HCT116 (cell line): ENCODE results near the gene DNAJC4. TPM values are rescaled to one million over a fixed set of nuclear protein-coding genes. Genes with fewer than 3 reads are reported as not detected.
A peak's percentile ranks its signal among the peaks of the same experiment; 100 is the strongest.

Source experiments
- ATAC-seq: fragments of 200-7000 bp; cut with Tn5 transposase; 2 replicates; pipeline ENCODE4 v1.9.1; 2020; ENCODE audit warnings: mild to moderate bottlenecking, moderate library complexity
- BruUV-seq: library from RNA; stranded (reverse); fragments of 400-500 nt; replicated peaks from 2 replicates; lab custom pipeline; 2021; lab: Mats Ljungman, UMichigan
- CTCF ChIA-PET: fragments of 300-600 bp; sonication (Branson Sonifier 250); formaldehyde crosslinking; loops from one replicate; lab custom pipeline; 2021; ENCODE audit warnings: antibody characterized with exemption; lab: Charles Lee
- POLR2A ChIA-PET: fragments of 300-600, 350-600 bp; sonication (Branson Sonifier 250); formaldehyde crosslinking; loops from one replicate; lab custom pipeline; 2021; ENCODE audit warnings: antibody characterized with exemption; lab: Charles Lee
- RAD21 ChIA-PET, 2 experiments: fragments of 300-600 bp; sonication (Branson Sonifier 250); formaldehyde crosslinking; loops; one replicate each; lab custom pipeline; 2023; ENCODE audit warnings: low total read pairs in 2 of 2; ENCODE audit not compliant: uncharacterized antibody in 2 of 2, unreplicated experiment in 2 of 2, low non-redundant PET in 1 of 2; lab: Charles Lee
- DNase-seq: peaks from one replicate; pipeline ENCODE4 v3.0.0-alpha.2; 2010; ENCODE audit warnings: low read depth, low spot score
- H2AFZ ChIP-seq: fragments of 200-600 bp; shearing (Covaris generic), sonication (generic); 2 replicates; pipeline ENCODE4 v1.6.1; 2017; ENCODE audit warnings: low read depth, mixed run types, mixed read lengths, antibody characterized with exemption, low read length; ENCODE audit not compliant: poor library complexity, severe bottlenecking
- H3K27ac ChIP-seq: 2 replicates; pipeline ENCODE4 v1.5.1; 2012; ENCODE audit warnings: low read depth, low read length
- H3K27me3 ChIP-seq: fragments of 200-600 bp; sonication (generic); 2 replicates; pipeline ENCODE4 v1.6.1; 2016; ENCODE audit warnings: mixed run types, low read length, mixed read lengths; ENCODE audit not compliant: insufficient read depth
- H3K36me3 ChIP-seq, 2 experiments: fragments of 200-500 bp in 1 of 2; fragments of 200-600 bp in 1 of 2; sonication (Bioruptor generic) in 1 of 2; sonication (generic) in 1 of 2; 2 replicates each; pipeline versions ENCODE4 v1.5.1 to v1.6.1; 2014 to 2016; ENCODE audit warnings: low read length in 2 of 2, inconsistent platforms in 1 of 2, mixed read lengths in 1 of 2, mixed run types in 1 of 2; ENCODE audit not compliant: insufficient read depth in 2 of 2, control insufficient read depth in 1 of 2
- H3K4me1 ChIP-seq, 2 experiments: fragments of 200-600 bp in 1 of 2; sonication (generic) in 1 of 2; 2 replicates each; pipeline versions ENCODE4 v1.5.1 to v1.6.1; 2012 to 2017; ENCODE audit warnings: low read length in 2 of 2, inconsistent platforms in 1 of 2, mild to moderate bottlenecking in 1 of 2, mixed read lengths in 1 of 2, mixed run types in 1 of 2, moderate library complexity in 1 of 2; ENCODE audit not compliant: insufficient read depth in 2 of 2, control insufficient read depth in 1 of 2
- H3K4me2 ChIP-seq: fragments of 200-600 bp; sonication (generic); 2 replicates; pipeline ENCODE4 v1.6.1; 2017; ENCODE audit warnings: mixed run types, low read length, mixed read lengths
- H3K4me3 ChIP-seq, 2 experiments: fragments of 200-600 bp in 1 of 2; sonication (generic) in 1 of 2; replicated peaks in 1 of 2; 2 replicates each; pipeline ENCODE4 v1.5.1; 2011 to 2016; ENCODE audit warnings: low read length in 2 of 2, control low read depth in 1 of 2, low read depth in 1 of 2, mild to moderate bottlenecking in 1 of 2, mixed read lengths in 1 of 2, mixed run types in 1 of 2
- H3K79me2 ChIP-seq: fragments of 200-600 bp; sonication (generic); 2 replicates; pipeline ENCODE4 v1.6.1; 2017; ENCODE audit warnings: mild to moderate bottlenecking, mixed run types, low read length, moderate library complexity, mixed read lengths; ENCODE audit not compliant: insufficient read depth
- H3K9ac ChIP-seq: fragments of 200-600 bp; sonication (generic); 2 replicates; pipeline ENCODE4 v1.6.1; 2016; ENCODE audit warnings: low read length, mixed read lengths
- H3K9me2 ChIP-seq: fragments of 200-600 bp; sonication (generic), shearing (Covaris generic); 2 replicates; pipeline ENCODE4 v1.6.1; 2017; ENCODE audit warnings: mixed run types, mild to moderate bottlenecking, moderate library complexity; ENCODE audit not compliant: insufficient read depth
- H3K9me3 ChIP-seq, 2 experiments: fragments of 200-500 bp in 1 of 2; fragments of 200-600 bp in 1 of 2; sonication (Bioruptor generic) in 1 of 2; sonication (generic) in 1 of 2; 2 replicates each; pipeline ENCODE4 v1.6.1; 2014 to 2017; ENCODE audit warnings: low read length in 2 of 2, mixed read lengths in 2 of 2, inconsistent platforms in 1 of 2, low read depth in 1 of 2, mild to moderate bottlenecking in 1 of 2, mixed run types in 1 of 2, moderate library complexity in 1 of 2; ENCODE audit not compliant: control insufficient read depth in 1 of 2, insufficient read depth in 1 of 2
- H4K20me1 ChIP-seq: fragments of 200-600 bp; sonication (generic), shearing (Covaris generic); 2 replicates; pipeline ENCODE4 v1.6.1; 2017; ENCODE audit warnings: mixed run types, mild to moderate bottlenecking, moderate library complexity; ENCODE audit not compliant: insufficient read depth
- ATF3 ChIP-seq: IDR thresholded peaks from 2 replicates; pipeline ENCODE4 v1.6.1; 2012
- CBX3 ChIP-seq: IDR thresholded peaks from 2 replicates; pipeline ENCODE4 v1.6.1; 2012; ENCODE audit warnings: low read depth
- EGR1 ChIP-seq: IDR thresholded peaks from 2 replicates; pipeline ENCODE4 v1.6.1; 2012; ENCODE audit warnings: low read depth
- EZH2 ChIP-seq: fragments of 200-600 bp; sonication (generic); IDR thresholded peaks from 2 replicates; pipeline ENCODE4 v1.6.1; 2017; ENCODE audit warnings: antibody characterized with exemption, mixed run types
- EZH2phosphoT487 ChIP-seq: fragments of 200-600 bp; IDR thresholded peaks from 2 replicates; pipeline ENCODE4 v1.6.1; 2018; ENCODE audit warnings: antibody characterized with exemption, borderline replicate concordance
- POLR2AphosphoS5 ChIP-seq: IDR thresholded peaks from 2 replicates; pipeline ENCODE4 v1.6.1; 2011; ENCODE audit warnings: mild to moderate bottlenecking, low read depth, low read length, moderate library complexity
- RAD21 ChIP-seq: IDR thresholded peaks from 2 replicates; pipeline ENCODE4 v1.6.1; 2012; ENCODE audit warnings: low read depth, mild to moderate bottlenecking
- REST ChIP-seq: IDR thresholded peaks from 2 replicates; pipeline ENCODE4 v1.6.1; 2012; ENCODE audit warnings: low read depth
- SP1 ChIP-seq: IDR thresholded peaks from 2 replicates; pipeline ENCODE4 v1.6.1; 2012; ENCODE audit warnings: low read depth
- SRF ChIP-seq: IDR thresholded peaks from 2 replicates; pipeline ENCODE4 v1.6.1; 2012; ENCODE audit warnings: low read depth
- ZBTB33 ChIP-seq: IDR thresholded peaks from 2 replicates; pipeline ENCODE4 v1.6.1; 2011; ENCODE audit warnings: mild to moderate bottlenecking, low read length, moderate library complexity; ENCODE audit not compliant: insufficient replicate concordance; ENCODE audit errors: extremely low read depth
- ZFX ChIP-seq: fragments of 450-650 bp; IDR thresholded peaks from 2 replicates; pipeline ENCODE4 v1.6.1; 2017
- intact Hi-C: fragments of 100-400 bp; cut with micrococcal nuclease; formaldehyde crosslinking; loops from 2 replicates; pipeline ENCODE4 v1.10.0; 2022
- total RNA-seq: library from RNA; stranded (reverse); gene quantifications from one replicate; pipeline ENCODE4 v1.2.1, GENCODE V29; 2021; ENCODE audit not compliant: unreplicated experiment

The DNAJC4 gene
- total RNA-seq, 1 experiment from 2014 or later: 25.8 TPM

- ChIA-PET CTCF (interaction anchor here (1.1 kb wide), 1 partner anchor 49 kb away, joined by 3 read pairs; no protein-coding TSS in a partner anchor), POLR2A (interaction anchor here (1.1 kb wide), 1 partner anchor 13 kb away, joined by 3 read pairs; no protein-coding TSS in a partner anchor), RAD21 (no interaction called here)
- BruUV-seq: no TSS peak
- no peak for TF ChIP-seq EGR1
- no peak for TF ChIP-seq SP1
- no peak for TF ChIP-seq EZH2
- H3K4me2 ChIP-seq: no peak overlapping the region
- H3K4me3 ChIP-seq: no peak overlapping the region
- ATAC-seq: no peak
- no peak for DNase-seq
- H3K4me1 ChIP-seq: peaks cover 16 to 37% of the 10 kb centered on the region in 2 experiments
- no peak overlapping the region for H3K27ac ChIP-seq
- H3K79me2 ChIP-seq: peaks cover 41% of the 10 kb centered on the region
- no peaks in the 10 kb centered on the region for H3K9me2 ChIP-seq
- no peak overlapping the region for H2AFZ ChIP-seq
- peaks cover 27 to 41% of the 10 kb centered on the region in 2 experiments; a peak in 3 of 4 replicates for H3K36me3 ChIP-seq
- no peaks in the 10 kb centered on the region for H4K20me1 ChIP-seq
- no peak overlapping the region for H3K9ac ChIP-seq
- no peaks in the 10 kb centered on the region for H3K9me3 ChIP-seq
- no peaks in the 10 kb centered on the region for H3K27me3 ChIP-seq
- intact Hi-C loops: no loop called here
Measured at GRCh38 chr11:64255135-64256128, 25.1 kb downstream of the DNAJC4 start.

GRCh38 chr11:64256300-64256699 lies 26.0 kb downstream of the DNAJC4 start:
- H3K27ac ChIP-seq: peak overlapping the region; percentile 45; the same call in 1 of the 2 replicates
- no peak overlapping the region; the same call in 1 of the 2 replicates for H3K4me2 ChIP-seq
- intact Hi-C loops: no loop called here
- DNase-seq (no peak), ATAC-seq (no peak)
- ChIA-PET CTCF (interaction anchor here (1.1 kb wide), 1 partner anchor 48 kb away, joined by 3 read pairs; no protein-coding TSS in a partner anchor), POLR2A (no interaction called here), RAD21 (no interaction called here)
- H3K27me3 ChIP-seq: no peaks in the 10 kb centered on the region
- peaks cover 13 to 30% of the 10 kb centered on the region in 2 experiments for H3K4me1 ChIP-seq
- BruUV-seq: no TSS peak
- peaks cover 41% of the 10 kb centered on the region for H3K79me2 ChIP-seq
- H3K36me3 ChIP-seq: peaks cover 27 to 45% of the 10 kb centered on the region in 2 experiments; a peak in 3 of 4 replicates
- H2AFZ ChIP-seq: no peak overlapping the region
- no peaks in the 10 kb centered on the region for H3K9me3 ChIP-seq
- H3K9me2 ChIP-seq: no peaks in the 10 kb centered on the region
- no peak overlapping the region for H3K9ac ChIP-seq
- H3K4me3 ChIP-seq: no peak overlapping the region
- H4K20me1 ChIP-seq: no peaks in the 10 kb centered on the region
- no peak for TF ChIP-seq ATF3
- TF ChIP-seq ZBTB33: no peak
- no peak for TF ChIP-seq EZH2phosphoT487
- TF ChIP-seq RAD21: no peak
- TF ChIP-seq CBX3: no peak
- no peak for TF ChIP-seq EZH2
- TF ChIP-seq POLR2AphosphoS5: no peak
- TF ChIP-seq ZFX: no peak
- no peak for TF ChIP-seq SRF
- no peak for TF ChIP-seq REST
